ENCODE data around the gene PIGQ.

The PIGQ gene

DNA sequence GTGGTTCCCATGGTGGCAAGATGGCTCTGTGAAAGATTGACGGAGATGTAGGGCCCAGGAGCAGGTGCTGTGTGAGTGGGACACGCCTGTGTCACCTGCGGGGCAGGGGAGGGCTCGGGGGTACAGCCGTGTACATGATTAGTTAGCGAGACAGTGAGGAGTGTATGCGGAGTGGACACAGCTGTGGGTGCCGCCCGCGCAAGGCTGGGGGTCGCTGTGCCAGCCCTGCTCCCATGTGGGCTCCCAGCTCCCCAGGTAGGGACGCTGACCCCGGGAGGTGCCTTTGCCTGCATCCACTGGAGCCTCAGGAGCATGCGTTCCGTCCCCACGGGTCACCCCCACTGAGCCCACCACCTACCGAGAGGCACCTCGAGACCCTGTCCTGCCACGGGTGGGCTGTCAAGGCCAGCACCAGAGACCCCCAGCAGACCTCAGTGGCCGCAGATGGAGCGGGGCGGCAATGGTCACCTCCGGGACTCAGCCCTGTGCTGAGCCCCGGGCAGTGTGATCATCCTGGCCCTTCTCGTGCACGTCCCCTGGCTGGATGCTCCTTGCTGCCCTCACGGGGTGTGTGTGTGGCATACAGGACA lies 34.8 kb upstream of the PIGQ start:
- DNase-seq: no peak

DNA sequence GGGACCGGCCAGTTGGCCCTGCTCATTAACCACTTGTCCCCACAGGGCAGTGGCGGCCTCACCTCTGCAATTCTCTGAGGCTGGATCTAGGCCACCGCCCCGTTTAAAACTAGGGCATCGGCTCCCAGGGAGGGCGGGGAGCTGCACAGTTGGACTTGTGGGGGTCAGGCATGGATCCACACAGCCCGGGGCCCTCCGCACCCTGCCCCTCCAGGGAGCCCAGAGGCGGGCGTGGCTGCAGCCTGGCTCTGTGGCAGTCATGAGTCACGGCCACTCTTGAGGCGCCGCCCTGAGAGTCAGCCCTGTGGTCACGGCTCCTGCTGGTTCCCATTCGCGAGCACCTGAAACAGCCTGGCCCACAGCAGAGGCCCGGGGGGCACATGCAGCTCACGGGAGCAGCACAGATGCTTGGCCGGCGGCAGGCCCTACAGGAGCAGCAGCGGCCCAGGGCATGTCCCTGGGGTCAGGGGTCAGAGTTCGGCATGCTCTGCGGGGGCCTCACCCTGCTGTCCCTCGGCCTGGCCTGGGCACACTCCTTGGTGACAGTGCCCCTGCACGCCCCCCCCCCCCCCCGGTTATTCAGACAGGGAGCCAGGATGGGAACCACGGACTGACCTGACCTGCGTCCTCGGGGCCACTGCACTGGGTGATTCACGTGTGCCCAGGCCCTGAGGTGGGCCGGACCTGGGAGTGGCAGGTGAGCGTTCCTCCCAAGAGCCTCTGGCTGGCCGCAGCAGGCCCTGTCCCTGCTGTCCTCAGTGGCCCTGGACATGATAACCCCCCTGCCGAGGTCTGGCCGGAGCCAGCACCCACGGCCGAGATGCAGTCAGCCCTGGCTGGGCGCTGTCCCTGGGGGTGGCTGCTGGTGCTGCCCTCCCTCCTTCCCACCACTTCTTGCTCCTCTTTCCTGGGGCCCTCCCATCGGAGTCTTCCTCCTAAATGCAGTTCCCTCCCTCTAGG lies 34.0 kb upstream of the PIGQ start:
- no peak for DNase-seq

DNA sequence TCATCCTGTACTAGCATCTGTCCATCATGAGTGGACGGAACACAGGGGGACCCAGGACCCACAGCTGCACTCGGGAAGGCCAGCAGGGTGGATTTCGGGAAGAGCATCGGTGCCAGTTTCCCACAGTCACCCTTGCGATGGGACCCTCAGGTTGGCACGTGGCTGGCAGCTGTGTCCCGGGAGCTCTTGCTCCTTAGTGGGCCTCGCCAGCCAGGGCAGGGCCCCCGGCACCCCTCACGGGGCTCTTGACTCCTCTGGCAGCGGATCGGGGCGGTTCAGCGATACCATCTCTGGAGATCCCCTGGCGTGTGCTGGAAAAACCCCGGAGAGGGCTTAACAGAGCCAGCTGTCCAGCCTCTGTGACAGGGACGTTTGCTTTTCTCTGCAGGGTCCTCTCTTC lies 33.0 kb upstream of the PIGQ start:
- DNase-seq: no peak

DNA sequence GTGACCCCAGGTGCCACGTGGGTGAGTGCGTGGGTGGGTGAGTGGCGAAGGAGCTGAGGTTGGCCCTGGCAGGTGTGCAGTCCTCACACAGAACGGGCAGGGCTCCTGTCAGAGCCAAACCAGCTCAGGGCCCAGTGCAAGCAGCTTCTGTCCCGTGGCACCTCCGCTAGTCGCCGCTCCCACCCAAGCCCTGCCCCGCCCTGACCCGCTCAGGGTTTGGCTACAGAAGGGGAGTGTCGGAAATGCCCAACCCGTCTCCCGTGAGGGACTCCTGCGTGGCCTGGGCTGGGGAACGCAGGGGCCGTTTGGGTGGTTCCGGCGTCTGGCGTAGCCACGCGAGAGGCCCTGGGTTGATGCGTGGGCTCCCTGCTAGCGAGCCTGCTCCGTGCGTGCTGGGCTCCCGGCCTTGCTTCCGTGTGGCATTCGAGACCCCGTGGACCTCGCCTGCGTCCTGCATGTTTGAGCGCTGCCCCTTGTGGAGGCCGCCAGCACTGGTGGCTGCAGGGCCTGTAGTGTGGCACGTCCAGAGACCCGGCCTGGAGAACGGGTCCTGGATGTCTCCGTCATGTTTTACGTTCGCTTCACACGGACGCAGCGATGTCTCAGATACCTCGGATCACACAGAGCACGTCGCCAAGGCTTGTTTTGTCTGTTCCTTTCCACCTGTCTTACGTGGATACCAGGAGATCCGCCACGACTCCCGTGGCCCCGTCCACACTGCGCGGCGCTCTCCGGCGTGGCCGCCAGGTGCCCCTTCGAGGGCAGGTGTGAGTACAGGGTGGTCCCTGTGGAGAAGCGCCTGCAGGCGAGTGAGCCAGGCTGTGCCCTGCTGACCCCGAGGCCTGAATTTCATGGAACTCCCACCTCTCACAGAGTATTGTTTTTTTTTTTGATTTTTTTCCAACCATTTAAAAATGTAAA lies 32.1 kb upstream of the PIGQ start:
- DNase-seq: no peak

DNA sequence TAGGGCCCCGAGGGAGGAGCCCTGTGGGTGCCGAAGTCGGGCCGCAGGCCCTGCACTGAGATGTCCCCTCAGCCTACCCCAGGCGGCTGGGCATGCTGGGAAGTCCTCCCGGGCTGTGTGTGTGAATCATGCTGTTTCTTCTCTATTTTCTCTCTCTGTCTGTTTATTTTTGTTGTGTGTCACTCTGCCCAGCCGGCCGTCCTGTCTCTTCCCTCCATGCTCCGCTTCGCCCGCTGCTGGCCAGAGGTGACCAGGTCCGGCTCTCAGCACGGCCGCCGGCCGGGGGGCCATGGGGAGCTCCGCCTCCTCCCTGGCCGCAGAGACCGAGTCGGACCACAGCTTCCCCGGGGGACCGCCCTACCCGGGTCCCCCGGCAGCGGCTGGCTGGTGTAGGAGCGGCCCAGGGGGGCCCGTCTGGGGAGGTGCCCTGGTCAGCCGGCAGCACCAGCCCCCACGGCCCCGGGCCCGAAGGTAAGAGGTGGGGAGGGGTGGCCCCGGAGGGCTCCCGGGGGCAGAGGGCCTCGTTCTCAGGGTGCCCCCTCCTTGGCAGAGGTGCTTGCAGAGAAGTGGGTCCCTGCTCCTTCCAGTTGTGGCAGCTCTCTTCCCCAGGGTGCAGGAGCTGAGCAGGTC lies 29.8 kb upstream of the PIGQ start:
- no peak for DNase-seq

DNA sequence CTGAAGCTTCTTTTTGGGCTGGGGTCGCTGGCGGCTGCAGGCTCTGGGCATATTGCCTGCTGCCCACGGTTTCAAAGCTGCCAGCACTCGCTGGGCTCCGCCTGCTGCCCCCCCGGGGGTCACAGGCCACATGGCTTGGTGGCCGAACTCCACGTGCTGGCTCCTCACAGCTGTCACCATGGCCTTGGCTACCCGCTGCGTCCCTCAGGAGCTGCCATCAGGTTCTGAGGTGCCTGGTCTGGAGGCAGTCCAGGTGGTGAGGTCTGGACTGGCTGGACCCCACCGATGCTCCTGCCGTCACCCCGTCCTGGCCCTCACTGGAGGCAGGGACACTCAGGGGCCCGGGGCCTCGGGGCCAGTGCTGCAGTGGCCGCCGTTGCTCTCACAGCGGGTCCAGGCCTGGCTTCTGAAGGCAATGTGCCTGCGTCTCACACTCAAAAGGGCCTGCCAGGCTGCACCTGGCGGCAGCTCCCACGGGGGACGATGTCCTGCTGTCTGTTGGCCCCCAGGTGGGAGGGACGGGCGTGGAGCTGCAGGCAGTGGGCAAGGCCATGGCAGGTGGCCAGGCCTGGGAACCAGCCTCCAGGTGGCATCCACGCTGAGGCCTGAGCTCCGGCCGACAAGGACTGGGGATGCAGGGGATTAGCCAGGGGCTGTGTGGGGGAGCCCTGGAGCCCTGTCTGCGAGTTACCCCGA lies 29.0 kb upstream of the PIGQ start:
- DNase-seq: no peak

DNA sequence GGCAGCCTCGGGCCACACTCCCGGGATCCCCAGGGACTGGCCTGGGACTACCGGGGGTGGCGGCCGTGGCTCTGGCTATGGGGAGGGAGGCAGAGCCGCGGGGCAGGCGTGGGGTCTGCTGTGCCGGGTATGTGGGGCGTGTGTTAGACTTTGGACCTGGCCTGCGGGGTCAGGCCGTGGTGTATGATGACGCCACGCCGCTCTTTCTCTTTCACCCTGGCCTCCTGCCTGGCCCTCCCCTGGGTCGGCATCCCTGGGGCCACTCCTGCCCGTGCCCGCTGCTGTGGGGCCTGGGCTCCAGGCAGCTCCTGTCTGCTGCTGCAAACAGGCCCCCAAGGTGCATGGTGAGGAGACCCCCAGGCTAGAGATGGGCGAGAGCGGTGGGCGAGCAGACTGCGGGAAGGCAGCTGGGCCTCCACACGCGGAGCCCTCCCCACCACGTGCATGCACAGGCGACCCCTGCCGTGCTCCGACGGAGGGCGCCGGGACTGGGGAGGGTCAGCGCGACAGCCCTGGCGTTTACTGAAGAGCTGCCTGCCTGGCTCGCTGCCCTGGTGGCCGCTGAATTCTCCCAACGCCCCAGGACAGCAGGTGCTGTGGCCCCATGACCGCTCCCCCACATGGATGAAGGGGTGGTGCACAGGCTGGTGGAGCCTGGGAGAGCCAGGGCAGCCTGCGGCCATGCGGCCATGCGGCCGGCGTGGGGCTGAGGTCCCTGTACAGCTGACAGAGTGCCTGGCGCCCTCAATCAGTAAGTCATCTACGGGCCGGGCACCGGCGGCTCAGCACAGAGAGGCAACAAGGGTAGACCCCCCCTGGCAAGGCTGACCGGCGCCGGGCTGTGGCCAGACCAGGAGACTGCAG lies 26.2 kb upstream of the PIGQ start:
- DNase-seq: no peak

DNA sequence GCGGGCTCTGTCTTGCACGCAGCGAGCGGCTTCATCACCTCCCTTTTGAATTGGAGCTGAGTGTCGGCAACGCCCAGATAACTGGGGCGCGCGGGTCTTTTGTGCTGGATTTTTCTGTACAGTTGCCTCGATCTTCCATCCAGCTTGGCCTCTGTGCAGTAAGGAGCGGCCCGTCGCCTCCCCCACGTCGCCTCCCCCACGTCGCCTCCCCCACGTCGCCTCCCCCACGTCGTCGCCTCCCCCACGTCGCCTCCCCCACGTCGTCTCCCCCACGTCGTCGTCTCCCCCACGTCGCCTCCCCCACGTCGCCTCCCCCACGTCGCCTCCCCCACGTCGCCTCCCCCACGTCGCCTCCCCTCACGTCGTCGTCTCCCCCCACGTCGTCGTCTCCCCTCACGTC lies 25.3 kb upstream of the PIGQ start:
- DNase-seq: no peak

DNA sequence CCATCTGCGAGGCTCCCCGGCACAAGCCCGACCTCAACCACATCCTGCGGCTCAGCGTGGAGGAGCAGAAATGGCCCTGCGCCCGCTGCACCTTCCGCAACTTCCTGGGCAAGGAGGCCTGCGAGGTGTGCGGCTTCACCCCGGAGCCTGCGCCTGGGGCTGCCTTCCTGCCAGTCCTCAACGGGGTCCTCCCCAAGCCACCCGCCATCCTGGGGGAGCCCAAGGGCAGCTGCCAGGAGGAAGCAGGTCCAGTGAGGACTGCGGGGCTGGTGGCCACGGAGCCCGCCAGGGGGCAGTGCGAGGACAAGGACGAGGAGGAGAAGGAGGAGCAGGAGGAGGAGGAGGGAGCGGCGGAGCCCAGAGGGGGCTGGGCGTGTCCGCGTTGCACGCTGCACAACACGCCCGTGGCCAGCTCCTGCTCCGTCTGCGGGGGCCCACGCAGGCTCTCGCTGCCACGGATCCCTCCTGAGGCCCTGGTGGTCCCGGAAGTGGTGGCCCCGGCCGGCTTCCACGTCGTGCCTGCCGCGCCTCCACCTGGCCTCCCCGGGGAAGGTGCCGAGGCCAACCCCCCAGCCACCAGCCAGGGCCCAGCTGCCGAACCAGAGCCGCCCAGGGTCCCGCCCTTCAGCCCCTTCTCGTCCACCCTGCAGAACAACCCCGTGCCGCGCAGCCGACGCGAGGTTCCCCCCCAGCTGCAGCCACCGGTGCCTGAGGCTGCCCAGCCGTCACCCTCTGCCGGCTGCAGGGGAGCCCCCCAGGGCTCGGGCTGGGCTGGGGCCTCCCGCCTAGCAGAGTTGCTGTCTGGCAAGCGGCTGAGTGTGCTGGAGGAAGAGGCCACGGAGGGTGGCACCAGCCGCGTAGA lies 22.6 kb upstream of the PIGQ start:
- peak in 1 of 4 experiments; percentile 38 for DNase-seq

DNA sequence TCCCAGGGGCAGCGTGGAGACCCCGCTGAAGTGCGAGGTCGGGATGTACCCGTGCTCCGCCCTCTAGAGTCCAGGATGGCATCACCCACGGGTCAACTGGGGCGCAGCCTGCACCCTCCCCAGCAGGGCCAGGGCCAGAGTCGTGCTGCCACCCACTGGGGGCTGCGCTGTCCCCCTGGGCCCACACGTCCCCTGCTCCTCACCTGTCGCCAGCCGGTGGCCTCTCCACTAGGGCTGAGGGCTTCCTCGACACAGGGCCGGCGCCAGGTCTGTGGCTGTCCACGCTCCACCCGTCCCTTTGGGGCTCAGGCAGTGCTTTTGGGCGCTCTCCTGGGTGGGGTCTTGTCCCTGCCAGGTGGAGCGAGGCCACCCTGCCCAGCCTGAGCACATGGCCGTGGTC lies 21.2 kb upstream of the PIGQ start:
- DNase-seq: no peak

DNA sequence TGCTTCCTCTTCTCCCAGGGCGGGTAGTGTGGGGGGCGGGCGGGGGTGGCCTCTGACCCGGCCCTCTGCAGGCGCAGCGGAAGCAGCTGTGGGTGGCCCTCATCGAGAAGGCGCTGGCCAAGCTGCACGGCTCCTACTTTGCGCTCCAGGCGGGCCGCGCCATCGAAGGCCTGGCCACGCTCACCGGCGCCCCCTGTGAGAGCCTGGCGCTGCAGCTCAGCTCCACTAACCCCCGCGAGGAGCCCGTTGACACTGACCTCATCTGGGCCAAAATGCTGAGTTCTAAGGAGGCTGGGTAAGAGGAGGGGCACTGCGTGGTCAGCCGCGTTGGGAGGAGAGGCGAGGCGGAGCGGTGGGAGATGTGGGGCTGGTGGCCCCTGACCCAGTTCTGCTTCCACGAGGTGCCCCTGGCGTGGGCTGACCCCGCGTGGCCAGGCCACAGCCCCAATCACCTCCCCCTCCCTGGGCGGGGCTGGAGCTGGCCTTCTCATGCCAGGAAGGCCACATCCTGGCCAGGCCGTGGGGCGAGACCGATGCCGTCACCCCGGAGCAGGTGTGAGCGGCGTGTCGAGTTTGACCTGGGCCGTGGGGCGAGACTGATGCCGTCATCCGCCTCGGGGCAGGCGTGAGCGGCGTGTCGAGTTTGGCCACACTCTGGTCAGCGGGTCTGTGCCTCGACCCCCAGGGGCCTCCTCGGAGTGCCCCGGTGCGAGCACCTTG lies 20.1 kb upstream of the PIGQ start:
- no peak for DNase-seq

DNA sequence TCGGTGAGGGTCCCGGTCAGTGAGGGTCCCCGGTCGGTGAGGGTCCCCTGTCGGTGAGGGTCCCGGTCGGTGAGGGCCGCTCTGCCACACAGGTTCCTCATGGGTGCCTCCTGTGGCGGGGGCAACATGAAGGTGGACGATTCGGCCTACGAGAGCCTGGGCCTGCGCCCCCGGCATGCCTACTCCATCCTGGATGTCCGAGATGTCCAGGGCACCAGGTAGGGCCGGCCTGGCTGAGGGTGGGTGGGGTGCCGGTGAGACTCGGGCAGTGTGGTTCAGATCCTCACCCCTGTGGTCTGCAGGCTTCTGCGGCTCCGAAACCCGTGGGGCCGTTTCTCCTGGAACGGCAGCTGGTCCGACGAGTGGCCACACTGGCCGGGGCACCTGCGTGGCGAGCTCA lies 18.6 kb upstream of the PIGQ start:
- DNase-seq: no peak

DNA sequence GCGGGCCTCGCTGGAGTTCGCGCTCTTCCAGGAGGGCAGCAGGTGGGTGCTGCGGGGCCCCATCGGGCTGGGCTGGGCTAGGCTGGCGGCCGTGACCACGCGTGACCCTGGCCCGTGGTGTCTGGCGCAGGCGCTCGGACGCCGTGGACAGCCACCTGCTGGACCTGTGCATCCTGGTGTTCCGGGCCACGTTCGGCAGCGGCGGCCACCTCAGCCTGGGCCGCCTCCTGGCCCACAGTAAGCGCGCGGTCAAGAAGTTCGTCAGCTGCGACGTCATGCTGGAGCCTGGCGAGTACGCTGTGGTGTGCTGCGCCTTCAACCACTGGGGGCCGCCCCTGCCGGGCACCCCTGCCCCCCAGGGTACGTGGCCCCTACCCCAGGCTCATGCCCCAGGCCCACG lies 17.6 kb upstream of the PIGQ start:
- DNase-seq: no peak

DNA sequence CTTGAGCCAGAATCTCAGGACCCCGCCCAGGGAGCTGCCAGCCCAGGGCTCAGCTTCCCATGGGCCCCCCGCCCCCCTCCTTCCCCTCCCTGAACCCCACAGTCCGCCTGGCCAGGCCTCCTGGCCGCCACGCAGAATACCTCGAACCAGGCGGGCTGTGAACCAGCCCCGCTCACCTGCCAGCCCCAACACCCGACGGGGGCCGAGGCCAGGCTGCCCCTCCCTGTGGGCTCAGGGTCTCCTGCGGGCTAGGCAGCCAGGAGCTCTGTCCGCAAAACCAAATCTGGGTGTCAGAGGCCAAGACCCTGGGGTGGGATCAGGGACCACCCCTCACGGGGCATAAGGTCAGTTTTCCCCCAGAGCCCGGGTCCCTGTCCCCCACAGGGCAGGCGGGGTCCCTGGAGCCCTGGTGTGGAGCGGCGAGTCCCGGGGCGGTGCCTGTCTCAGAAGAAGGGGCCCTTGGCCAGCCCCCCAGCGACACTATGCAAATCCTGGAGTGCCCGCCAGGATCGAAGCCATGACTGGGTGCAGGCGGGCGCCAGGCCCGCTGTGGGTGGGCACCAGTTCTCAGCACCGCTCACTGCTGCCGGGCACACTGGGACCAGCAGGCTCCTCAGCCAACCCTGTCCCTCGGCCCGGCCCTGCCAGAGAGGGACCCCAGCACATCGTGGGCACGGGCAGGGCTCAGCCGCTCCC lies 16.0 kb upstream of the PIGQ start:
- DNase-seq: no peak

DNA sequence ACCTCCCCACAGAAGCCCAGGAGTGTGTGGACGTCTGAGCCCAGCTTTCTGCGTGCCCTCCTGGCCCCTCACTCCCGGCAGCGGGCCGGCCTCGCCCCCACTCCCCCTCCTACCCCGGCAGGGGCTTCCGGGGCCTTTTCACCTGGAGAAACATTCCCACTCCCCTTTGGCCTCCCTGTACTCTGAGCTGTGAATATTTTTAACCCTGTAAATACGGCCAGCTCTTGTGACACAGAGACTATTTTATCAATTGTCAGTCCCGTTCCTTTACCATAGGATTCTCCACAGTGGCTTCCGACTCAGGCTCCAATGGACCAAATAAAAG lies 15.5 kb upstream of the PIGQ start:
- no peak for DNase-seq

DNA sequence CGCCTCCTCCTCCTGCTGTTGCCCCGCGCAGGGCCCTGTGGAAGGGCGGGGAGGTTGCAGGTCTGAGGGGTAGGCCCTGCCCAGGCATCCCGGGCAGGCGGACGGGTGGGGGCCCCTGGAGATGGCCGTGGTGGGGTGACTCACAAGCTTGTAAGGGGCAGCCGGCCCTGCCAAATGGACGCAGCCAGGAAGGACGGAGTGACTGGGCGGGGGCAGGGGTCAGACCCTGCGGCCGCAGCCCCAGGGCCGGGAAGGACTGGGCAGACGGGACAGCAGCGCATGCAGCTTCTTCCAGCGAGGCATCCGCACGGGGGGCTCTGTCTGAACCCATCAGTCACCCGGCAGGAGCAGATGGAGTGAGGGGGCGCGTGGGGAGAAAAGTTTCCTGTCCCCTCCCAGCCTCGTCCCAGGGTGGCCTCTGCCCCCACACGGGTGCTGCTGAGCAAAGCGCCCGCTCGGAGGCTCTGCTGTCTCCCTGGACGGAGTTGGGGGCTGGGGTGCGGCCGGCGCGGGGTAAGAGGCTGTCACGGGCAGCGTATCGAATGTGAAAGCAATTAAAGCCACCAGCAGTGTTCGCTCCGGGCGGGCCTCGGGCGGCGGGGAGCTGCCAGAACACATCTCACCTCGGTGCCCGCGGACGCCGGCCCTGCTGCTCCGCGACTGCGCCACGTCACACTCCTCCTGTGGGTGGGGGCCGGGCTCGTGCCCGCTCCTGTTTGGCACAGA lies 15.0 kb upstream of the PIGQ start:
- no peak for DNase-seq

DNA sequence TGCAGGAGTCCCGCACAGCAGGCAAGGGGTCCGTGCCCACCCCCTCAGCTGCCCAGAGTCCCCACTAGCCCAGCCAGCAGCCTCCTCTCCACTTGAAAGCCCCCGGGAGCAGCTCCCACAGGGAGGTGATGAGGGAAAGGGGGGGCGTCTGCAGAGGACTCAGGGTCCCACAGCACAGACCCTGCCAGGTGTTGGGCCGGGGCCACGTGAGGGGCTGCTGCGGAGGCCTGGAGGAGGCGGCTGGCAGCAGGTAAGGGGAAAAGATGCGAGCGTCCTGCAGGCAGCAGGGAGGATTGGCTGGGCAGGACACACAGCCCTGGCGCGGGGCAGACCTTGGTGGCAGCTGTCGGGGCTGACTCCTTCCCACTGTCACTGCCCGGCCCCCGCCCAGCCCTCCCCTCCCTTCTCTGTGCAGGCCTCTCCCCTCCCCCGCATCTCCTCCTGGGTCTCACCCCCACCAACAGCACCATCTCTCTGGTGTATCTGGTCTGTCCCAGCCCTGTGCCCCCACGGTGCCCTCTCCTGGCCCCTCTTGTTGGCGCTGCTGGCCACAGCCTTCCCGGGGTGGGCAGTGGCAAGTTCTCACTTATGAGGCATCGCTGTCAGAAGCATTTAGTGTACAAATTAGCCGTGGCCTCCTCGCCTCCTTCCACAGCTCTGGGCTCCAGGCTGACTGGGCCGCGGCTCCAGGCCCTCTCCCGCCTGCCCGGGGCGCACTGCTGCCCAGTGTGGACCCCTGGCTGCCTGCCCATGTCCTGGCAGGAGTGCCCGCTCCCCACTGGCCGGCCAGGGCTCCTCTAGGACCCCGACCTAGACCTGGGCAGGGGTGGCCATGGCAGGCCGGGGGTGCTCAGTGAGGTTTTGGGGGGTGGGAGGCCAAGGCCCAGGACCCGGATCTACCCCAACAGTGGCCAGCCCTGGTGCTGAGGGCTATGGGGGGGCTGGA lies 14.0 kb upstream of the PIGQ start:
- DNase-seq: no peak

Data from activated naive CD4-positive, alpha-beta T cell (primary cell).